ENCODE results near the gene WDR49. TPM values are rescaled to one million over a fixed set of nuclear protein-coding genes. Genes with fewer than 3 reads are reported as not detected.

WDR49 gene
- polyA plus RNA-seq, 10 donors: 0.10 to 0.43 (median 0.20) TPM; not detected in 3

Other genes with a start within 250 kb of the WDR49 start
- under 1 TPM in 5 of 10 donors, not detected in 5; 0.09 to 0.26 (median 0.18) TPM for gene SERPINI2, start 179.9 kb downstream of the WDR49 start, polyA plus RNA-seq (ENCODE audit: insufficient read length in 10 of 10)
- 10 to 100 TPM; 28.9 to 45.4 (median 37.1) TPM for gene PDCD10, start 81.0 kb upstream of the WDR49 start, polyA plus RNA-seq (ENCODE audit: insufficient read length in 10 of 10)
- gene SERPINI1, start 81.8 kb upstream of the WDR49 start, polyA plus RNA-seq (ENCODE audit: insufficient read length in 10 of 10): 10 to 100 TPM in 3 of 10 donors, 1 to 10 TPM in 7; 5.6 to 15.2 (median 9.3) TPM

All from muscle of back (tissue), 10 donors.